Cardiac fibroblast (primary cell): ENCODE results near the gene CCDC8.
A peak's percentile ranks its signal among the peaks of the same experiment; 100 is the strongest.

Experiments
- DNase-seq, 2 donors: peaks; one replicate each; pipeline versions ENCODE4 v3.0.0 to v3.0.0-alpha.2; 2010; ENCODE audit warnings: low read depth in 2 of 2
- H3K4me3 ChIP-seq, 2 donors: replicated peaks in 1 of 2; 1 replicate in 1 of 2; 2 replicates in 1 of 2; pipeline ENCODE4 v1.5.1; 2011; ENCODE audit warnings: low read depth in 2 of 2, low read length in 2 of 2, mild to moderate bottlenecking in 2 of 2, moderate library complexity in 1 of 2
- TF ChIP-seq, protein P1 (sequence below): IDR thresholded peaks from one replicate; pipeline ENCODE4 v1.5.1; 2011; ENCODE audit warnings: low read depth, mild to moderate bottlenecking, low read length, inconsistent platforms

The CCDC8 gene

DNA sequence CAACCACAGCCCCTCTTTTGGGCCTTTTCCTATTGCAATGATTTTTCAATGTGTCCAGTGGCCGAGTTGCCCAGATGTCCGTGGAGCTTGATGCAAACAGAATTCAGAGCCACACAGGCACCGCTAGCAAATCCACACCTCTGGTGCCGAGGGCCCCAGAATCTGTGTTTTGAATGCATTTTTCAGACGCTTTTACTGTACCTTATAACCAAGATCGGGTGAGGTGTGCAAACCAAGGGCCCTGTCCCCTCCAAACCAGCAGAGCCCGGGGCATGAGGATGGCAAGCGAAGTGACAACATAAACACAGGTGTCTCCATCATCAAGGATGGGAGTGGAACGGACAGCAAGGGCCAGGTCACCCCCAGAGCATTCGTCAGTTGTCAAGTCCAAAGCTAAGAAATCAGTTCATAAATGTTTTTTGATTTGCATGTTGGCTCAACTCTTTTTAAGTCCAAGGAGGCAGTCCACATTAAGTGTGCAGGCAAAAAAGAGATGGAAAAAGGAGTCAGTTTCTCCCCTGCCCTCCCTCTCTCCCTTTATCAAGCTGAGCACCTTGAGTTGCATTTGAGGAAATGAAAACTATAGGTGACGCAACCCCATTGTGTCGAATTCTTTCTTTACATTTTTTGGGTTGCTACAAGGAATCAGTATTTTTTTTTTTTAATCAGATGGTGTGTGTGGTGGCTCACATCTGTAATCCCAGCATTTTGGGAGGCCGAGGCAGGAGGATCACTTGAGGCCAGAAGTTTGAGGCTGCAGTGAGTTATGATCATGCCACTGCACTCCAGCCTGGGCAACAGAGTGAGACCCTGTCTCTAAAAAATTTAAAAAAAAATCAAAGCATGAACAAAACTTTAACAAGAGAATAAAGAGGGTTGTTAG lies 2.9 kb downstream of the CCDC8 start:
- H3K4me3 ChIP-seq = peak overlapping the region; percentile 55 to 74
- no peak for DNase-seq
- TF ChIP-seq, protein P1, sequence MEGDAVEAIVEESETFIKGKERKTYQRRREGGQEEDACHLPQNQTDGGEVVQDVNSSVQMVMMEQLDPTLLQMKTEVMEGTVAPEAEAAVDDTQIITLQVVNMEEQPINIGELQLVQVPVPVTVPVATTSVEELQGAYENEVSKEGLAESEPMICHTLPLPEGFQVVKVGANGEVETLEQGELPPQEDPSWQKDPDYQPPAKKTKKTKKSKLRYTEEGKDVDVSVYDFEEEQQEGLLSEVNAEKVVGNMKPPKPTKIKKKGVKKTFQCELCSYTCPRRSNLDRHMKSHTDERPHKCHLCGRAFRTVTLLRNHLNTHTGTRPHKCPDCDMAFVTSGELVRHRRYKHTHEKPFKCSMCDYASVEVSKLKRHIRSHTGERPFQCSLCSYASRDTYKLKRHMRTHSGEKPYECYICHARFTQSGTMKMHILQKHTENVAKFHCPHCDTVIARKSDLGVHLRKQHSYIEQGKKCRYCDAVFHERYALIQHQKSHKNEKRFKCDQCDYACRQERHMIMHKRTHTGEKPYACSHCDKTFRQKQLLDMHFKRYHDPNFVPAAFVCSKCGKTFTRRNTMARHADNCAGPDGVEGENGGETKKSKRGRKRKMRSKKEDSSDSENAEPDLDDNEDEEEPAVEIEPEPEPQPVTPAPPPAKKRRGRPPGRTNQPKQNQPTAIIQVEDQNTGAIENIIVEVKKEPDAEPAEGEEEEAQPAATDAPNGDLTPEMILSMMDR = no peak

DNA sequence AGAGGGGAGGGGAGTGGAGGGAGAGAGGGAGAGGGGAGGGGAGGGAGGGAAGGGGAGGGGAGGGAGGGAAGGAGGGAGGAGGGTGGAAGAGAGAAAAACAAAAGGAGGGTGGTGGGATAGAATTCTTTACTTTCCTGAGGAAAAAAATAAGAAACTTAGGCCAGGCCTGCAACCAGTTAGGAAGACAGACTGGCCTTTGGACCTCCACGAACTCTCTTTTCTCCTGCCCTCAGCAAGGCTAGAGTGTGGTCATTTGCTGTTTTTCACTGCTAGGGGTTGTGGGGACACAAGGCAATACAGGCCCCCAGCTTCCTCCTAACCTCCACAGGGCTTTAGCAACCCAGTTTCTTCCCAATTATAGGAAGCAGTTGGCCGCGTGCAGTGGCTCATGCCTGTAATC lies 4.2 kb downstream of the CCDC8 start:
- no peak overlapping the region for H3K4me3 ChIP-seq
- TF ChIP-seq, protein P1 = no peak
- DNase-seq = no peak

DNA sequence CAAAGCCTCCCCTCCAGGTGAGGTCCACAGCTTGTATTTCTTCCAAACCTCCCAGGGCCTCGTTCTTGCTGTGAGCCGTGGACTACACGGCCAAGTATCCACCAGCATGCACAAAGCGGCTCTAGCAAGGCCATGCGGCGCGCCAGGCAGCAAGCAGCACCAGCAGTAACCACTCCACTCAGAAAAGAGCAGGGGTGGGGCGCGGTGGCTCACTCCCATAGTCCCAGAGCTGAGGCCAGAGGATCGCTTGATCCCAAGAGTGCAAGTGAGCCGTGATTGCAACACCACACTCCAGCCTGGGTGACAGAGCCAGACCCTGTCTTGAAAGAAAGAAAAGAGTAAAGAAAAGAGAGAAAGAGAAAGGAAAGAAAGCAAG lies 4.7 kb downstream of the CCDC8 start:
- peak in 1 of 2 donors; percentile 70 for DNase-seq
- TF ChIP-seq, protein P1 = no peak
- H3K4me3 ChIP-seq = no peak overlapping the region

DNA sequence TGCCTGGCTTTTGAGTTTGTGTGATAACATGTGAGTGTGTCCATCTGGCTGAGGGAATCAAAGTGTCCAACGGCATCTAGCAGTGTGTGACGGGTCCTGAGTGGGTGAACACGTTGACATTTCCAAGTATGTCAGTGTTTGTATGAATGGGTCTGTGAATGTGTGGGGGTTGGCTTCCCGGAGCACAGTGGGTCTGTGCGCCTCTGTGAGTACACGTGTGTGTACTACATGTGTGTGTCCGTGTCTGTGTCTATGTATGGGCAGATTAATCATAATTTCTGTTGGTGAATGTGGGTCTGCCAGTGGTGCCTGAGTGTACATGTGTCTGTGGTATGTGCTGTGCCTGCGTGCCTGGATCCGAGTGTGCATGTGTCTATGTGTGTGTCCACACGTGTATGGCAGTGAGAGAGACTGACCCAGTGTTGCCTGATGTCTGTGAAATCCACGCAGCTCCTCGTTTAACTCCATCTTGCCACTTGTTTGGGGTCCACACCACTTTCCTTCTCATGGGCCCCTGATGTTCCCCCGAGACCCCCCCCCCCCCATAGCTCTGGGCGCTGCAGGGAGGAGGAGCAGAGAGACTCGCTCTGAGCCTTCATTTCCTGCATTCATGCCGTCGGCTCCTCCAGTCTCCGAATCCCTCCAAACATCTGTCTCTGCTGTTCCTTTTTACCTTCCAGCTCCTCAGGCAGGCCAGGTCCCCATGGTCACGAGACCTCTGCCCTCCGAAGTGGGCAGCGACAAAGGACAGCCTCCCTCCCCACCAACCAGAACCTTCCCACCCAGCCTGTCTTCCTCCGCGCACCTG lies 5.3 kb downstream of the CCDC8 start:
- TF ChIP-seq, protein P1 = no peak
- no peak for DNase-seq
- H3K4me3 ChIP-seq = no peak overlapping the region

DNA sequence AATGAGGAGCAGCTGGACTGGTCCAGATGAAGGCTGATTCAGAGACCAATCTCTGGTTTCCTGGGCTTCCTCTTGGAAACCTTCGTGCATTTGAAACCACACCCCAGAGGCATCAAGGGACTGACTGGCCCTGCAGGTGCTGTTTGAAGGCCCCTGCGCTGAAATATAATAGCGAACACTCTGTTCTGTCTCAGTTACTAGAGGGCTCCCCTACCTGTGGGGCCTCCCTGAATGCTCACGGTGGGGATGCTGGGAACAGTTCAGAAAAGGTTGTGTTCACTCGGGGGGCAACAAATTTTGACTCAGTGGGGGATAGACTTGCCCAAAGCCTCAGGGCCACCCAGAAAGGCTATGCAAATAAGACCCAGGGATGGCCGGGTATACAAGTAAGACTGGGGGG lies 6.4 kb downstream of the CCDC8 start:
- H3K4me3 ChIP-seq = no peak overlapping the region
- TF ChIP-seq, protein P1 = no peak
- DNase-seq = no peak

DNA sequence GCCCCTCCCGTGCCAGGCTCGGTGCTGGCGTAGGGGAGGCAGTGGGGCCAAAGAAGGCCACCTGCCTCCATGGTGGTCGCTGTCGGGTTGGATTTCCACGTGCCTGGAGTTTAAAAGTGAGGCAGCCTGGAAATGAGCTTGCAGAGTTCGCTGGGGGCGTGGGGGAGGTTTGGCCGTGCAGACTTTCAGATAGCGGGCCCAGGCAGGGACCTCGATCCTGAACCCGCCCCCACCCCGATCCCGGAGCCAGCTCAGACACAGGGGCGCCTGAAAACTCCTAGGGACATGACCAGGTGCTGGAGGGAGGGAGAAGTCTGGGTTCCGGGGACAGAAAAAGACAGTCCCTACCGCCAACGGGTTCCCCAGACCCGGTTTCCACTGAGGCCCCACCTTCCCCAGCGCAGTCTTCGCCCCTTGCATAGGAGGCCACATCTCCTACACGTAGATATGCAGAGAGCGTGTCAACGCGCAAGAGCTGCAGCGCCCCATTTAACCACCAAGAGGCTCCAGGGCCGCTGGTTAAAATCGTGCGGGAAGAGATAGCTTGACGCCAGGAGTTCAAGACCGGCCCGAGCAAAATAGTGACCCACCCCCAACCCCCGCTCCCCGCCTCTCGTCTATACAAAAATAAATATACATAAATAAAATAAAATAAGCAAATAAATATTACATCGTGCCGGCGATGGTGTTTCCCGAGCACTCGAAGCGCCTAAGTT lies 8.5 kb downstream of the CCDC8 start:
- TF ChIP-seq, protein P1 = no peak
- peak in 1 of 2 donors; percentile 63 for DNase-seq
- H3K4me3 ChIP-seq = no peak overlapping the region
